Nephron progenitor cell (in vitro differentiated cells): ENCODE results near the gene SH3BP4.
A peak's percentile ranks its signal among the peaks of the same experiment; 100 is the strongest.

ENCODE experiments used
- DNase-seq: peaks from one replicate; pipeline ENCODE4 v3.0.0; 2021
- H3K27ac Mint-ChIP-seq: 2 replicates; pipeline ENCODE4 v1.8.0; 2021; ENCODE audit warnings: mild to moderate bottlenecking, moderate library complexity, mixed read lengths
- H3K27me3 Mint-ChIP-seq: 2 replicates; pipeline ENCODE4 v1.8.0; 2021; ENCODE audit warnings: mild to moderate bottlenecking, low read depth, mixed read lengths; ENCODE audit not compliant: poor library complexity
- H3K36me3 Mint-ChIP-seq: 2 replicates; pipeline ENCODE4 v1.8.0; 2021; ENCODE audit warnings: low read depth, mixed read lengths
- H3K4me1 Mint-ChIP-seq: 2 replicates; pipeline ENCODE4 v1.8.0; 2021; ENCODE audit warnings: mixed read lengths
- H3K4me3 Mint-ChIP-seq: 2 replicates; pipeline ENCODE4 v1.8.0; 2021; ENCODE audit warnings: mild to moderate bottlenecking, moderate library complexity, mixed read lengths
- H3K9me3 Mint-ChIP-seq: 2 replicates; pipeline ENCODE4 v1.8.0; 2021; ENCODE audit warnings: mild to moderate bottlenecking, moderate library complexity, mixed read lengths
- TF ChIP-seq, protein P1 (sequence below): fragments of 200-600 bp; sonication (generic); IDR thresholded peaks from 2 replicates; pipeline ENCODE4 v1.5.0; 2021; ENCODE audit warnings: antibody characterized with exemption

SH3BP4 gene

DNA sequence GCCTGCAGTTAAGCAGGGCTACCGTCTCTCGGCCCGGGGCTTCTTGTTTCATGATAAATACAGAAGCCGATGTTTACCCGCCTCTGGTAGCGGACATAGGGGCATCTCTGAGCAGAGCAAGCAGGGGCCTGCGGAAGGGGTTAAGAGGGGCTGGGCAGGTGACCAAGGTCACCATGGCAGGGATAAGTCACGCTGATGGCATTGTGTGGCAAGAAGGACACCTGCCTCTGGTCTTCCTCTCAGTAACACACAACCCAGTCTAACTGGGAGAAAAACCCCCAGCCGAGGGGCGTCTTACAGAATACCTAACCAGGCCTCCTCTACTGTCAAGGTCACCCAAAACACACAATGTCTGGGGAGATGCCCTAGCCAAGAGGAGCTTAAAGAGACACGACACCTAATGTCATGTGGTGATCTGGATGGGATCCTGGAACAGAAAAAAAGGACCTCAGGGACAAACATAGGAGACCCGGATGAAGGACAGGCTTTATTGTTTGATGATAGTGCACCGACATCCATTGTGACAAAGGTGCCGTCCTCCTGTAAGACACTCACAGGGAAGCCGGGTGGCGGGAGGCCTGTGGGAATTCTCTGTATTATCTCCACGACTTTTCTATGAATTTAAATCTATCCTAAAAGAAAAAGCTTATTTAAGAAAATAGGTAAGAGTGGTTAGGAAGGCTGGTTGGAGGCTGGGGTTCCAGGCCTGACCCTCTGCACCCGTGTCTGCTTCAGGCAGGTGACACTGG is 24.8 kb downstream of the SH3BP4 start:
- no peak overlapping the region for H3K4me3 Mint-ChIP-seq
- peaks cover 66% of the 10 kb centered on the region for H3K4me1 Mint-ChIP-seq
- DNase-seq: no peak
- peaks cover 4% of the 10 kb centered on the region for H3K27me3 Mint-ChIP-seq
- TF ChIP-seq, protein P1, sequence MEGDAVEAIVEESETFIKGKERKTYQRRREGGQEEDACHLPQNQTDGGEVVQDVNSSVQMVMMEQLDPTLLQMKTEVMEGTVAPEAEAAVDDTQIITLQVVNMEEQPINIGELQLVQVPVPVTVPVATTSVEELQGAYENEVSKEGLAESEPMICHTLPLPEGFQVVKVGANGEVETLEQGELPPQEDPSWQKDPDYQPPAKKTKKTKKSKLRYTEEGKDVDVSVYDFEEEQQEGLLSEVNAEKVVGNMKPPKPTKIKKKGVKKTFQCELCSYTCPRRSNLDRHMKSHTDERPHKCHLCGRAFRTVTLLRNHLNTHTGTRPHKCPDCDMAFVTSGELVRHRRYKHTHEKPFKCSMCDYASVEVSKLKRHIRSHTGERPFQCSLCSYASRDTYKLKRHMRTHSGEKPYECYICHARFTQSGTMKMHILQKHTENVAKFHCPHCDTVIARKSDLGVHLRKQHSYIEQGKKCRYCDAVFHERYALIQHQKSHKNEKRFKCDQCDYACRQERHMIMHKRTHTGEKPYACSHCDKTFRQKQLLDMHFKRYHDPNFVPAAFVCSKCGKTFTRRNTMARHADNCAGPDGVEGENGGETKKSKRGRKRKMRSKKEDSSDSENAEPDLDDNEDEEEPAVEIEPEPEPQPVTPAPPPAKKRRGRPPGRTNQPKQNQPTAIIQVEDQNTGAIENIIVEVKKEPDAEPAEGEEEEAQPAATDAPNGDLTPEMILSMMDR: no peak
- peak overlapping the region; percentile 19 for H3K27ac Mint-ChIP-seq
- peaks cover 26% of the 10 kb centered on the region for H3K36me3 Mint-ChIP-seq
- peaks cover 8% of the 10 kb centered on the region for H3K9me3 Mint-ChIP-seq

DNA sequence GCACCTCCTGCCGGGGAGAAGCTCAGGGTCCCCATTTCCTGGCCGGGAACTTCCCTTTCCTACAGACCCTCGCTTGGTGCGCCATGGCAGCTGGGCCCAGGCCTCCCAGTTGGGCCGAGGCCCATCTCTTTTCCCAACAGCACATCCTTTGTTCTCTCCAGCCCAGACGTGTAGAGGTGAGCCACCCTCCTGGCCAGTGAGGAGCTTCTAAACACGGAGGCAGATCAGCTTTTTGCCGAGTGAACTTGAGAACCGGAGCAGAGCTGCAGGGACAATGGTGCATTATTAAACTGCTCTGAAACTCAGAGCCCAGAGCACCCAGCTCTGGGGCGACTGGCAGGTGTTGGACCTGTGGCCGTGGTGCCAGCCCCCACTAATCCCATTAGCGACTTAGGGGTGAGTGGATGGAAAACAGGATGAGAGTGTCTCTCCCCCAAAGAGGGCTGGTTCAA is 25.4 kb downstream of the SH3BP4 start:
- peaks cover 8% of the 10 kb centered on the region for H3K9me3 Mint-ChIP-seq
- H3K4me1 Mint-ChIP-seq: peaks cover 72% of the 10 kb centered on the region
- H3K4me3 Mint-ChIP-seq: no peak overlapping the region
- H3K27me3 Mint-ChIP-seq: peaks cover 7% of the 10 kb centered on the region
- H3K27ac Mint-ChIP-seq: peak overlapping the region; percentile 78
- H3K36me3 Mint-ChIP-seq: peaks cover 26% of the 10 kb centered on the region
- DNase-seq: no peak
- TF ChIP-seq, protein P1: no peak

DNA sequence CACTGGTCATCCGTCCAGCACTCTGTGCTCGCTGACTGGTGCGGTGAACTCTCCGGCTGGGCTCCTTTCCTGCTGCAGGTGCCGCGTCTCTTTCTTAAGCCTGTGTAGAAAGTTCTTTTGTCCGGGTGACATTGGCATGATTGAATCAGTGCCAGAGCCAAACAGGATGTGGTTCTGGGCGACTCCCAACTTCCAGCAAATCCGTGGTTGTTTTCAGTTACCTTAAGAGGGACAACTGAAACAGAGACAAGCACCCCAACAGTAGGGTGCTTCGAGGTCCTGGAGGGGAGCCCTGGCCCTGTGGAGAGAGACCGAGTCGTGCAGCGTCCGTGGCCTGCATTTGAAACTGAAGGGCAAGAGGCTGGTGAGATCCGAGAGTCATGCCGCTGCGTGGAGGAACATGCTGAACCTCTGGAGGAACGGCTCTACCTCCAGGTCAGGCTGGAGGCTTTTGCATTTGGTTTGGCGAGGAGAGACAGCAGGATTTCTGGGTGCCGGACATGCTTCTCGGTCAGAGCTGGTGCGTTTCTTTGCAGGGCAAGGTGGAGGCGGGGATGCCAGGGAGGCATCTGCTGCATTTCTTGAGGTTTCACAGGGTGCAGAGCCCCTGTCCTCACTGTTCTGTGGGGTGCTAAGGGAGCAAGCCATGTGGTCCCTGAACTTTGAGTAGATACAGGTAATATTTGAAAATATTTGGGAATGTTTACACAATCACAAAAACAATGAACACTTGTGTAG is 26.8 kb downstream of the SH3BP4 start:
- H3K27ac Mint-ChIP-seq: no peak overlapping the region
- peaks cover 75% of the 10 kb centered on the region for H3K4me1 Mint-ChIP-seq
- peaks cover 26% of the 10 kb centered on the region for H3K36me3 Mint-ChIP-seq
- TF ChIP-seq, protein P1: no peak
- DNase-seq: no peak
- H3K9me3 Mint-ChIP-seq: peaks cover 8% of the 10 kb centered on the region
- H3K4me3 Mint-ChIP-seq: no peak overlapping the region
- H3K27me3 Mint-ChIP-seq: peaks cover 6% of the 10 kb centered on the region

- TF ChIP-seq, protein P1: no peak
- Mint-ChIP-seq H3K9me3 (peaks cover 8% of the 10 kb centered on the region), H3K4me3 (no peak overlapping the region), H3K27ac (peak overlapping the region; percentile 90), H3K36me3 (peaks cover 26% of the 10 kb centered on the region), H3K27me3 (peaks cover 6% of the 10 kb centered on the region), H3K4me1 (peaks cover 81% of the 10 kb centered on the region)
- DNase-seq: no peak
These were observed 27.7 kb downstream of the SH3BP4 start for GRCh38 chr2:234979204-234980167.

DNA sequence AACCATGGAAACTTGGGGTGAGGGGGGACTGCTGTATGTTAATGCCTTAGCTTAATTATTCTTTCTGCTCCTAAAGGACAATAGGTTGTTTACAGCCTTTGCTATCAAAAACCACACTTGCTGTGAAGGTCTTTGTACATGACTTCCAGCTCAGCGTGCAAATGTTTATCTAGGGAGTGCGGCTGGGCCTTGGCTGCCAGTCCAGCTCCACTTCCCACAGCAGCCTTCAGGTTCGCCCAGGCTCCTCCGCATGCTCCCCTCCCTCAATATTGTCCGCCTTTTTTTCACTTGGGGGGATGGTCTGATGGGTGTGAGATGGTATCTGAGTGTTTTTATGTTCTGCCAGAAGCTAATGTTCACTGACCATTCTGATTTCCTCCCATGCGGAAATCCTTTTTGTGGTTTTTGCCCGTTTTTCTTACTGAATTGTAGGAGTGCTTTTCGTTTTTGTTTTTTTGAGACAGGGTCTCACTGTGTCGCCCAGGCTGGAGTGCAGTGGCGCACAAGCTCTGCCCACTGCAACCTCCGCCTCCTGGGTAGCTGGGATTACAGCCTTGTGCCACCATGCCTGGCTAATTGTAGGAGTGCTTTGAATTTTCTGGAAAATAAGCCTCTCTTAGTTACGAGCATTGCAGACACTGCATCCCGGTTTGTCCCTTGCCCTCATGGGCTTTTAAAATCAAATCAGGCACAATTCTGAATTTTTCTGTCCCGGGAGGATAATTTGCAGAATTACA is 28.8 kb downstream of the SH3BP4 start:
- DNase-seq: no peak
- peak overlapping the region; percentile 65 for H3K4me3 Mint-ChIP-seq
- peaks cover 6% of the 10 kb centered on the region for H3K27me3 Mint-ChIP-seq
- TF ChIP-seq, protein P1: no peak
- peaks cover 82% of the 10 kb centered on the region for H3K4me1 Mint-ChIP-seq
- peaks cover 8% of the 10 kb centered on the region for H3K9me3 Mint-ChIP-seq
- H3K36me3 Mint-ChIP-seq: peaks cover 30% of the 10 kb centered on the region
- peak overlapping the region; percentile 95 for H3K27ac Mint-ChIP-seq
